SK-N-SH (cell line): ENCODE data around the gene DNMBP. TPM values are rescaled to one million over a fixed set of nuclear protein-coding genes. Genes with fewer than 3 reads are reported as not detected.
A peak's percentile ranks its signal among the peaks of the same experiment; 100 is the strongest.

Experiments
- CTCF ChIA-PET: fragments of 300-600, 350-600 bp; formaldehyde crosslinking; extraction: SDS; loops from one replicate; lab custom pipeline; 2021; lab: Yijun Ruan, JAX
- POLR2A ChIA-PET: fragments of 350-600 bp; sonication (Branson Sonifier 250); formaldehyde crosslinking; extraction: SDS; loops from one replicate; lab custom pipeline; 2020; ENCODE audit warnings: antibody characterized with exemption, inconsistent platforms; lab: Yijun Ruan, JAX
- DNase-seq: peaks from one replicate; pipeline ENCODE4 v3.0.0; 2012
- H2AFZ ChIP-seq: fragments of 200-600 bp; sonication (generic); 2 replicates; pipeline ENCODE4 v1.8.1; 2016; ENCODE audit warnings: antibody characterized with exemption, mild to moderate bottlenecking, low read depth
- H3F3A ChIP-seq: fragments of 200-600 bp; sonication (generic); replicated peaks from 2 replicates; pipeline ENCODE3; 2016; ENCODE audit warnings: antibody characterized with exemption, mild to moderate bottlenecking; ENCODE audit not compliant: insufficient read depth
- H3K27ac ChIP-seq, 2 experiments: fragments of 200-500 bp in 1 of 2; fragments of 200-600 bp in 1 of 2; sonication (Bioruptor generic) in 1 of 2; sonication (generic), shearing (Covaris generic) in 1 of 2; 2 replicates each; pipeline versions ENCODE4 v1.5.1 to v1.6.1; 2014 to 2016; ENCODE audit warnings: low read depth in 2 of 2, inconsistent platforms in 1 of 2, low read length in 1 of 2, mild to moderate bottlenecking in 1 of 2, mixed read lengths in 1 of 2
- H3K27me3 ChIP-seq: fragments of 200-600 bp; sonication (generic), shearing (Covaris generic); 2 replicates; pipeline ENCODE4 v1.6.1; 2016; ENCODE audit warnings: mixed run types; ENCODE audit not compliant: insufficient read depth
- H3K36me3 ChIP-seq, 2 experiments: fragments of 200-500 bp in 1 of 2; fragments of 200-600 bp in 1 of 2; sonication (Bioruptor generic) in 1 of 2; sonication (generic) in 1 of 2; replicated peaks in 1 of 2; 2 replicates each; pipeline versions ENCODE3 to v1.5.1; 2014 to 2016; ENCODE audit warnings: low read length in 1 of 2, mild to moderate bottlenecking in 1 of 2; ENCODE audit not compliant: insufficient read depth in 2 of 2, control insufficient read depth in 1 of 2
- H3K4me1 ChIP-seq, 2 experiments: fragments of 200-500 bp in 1 of 2; fragments of 200-600 bp in 1 of 2; sonication (Bioruptor generic) in 1 of 2; sonication (generic), shearing (Covaris generic) in 1 of 2; 2 replicates each; pipeline versions ENCODE4 v1.5.1 to v1.6.1; 2014 to 2016; ENCODE audit warnings: low read depth in 1 of 2, low read length in 1 of 2, mixed run types in 1 of 2; ENCODE audit not compliant: insufficient read depth in 2 of 2, control insufficient read depth in 1 of 2
- H3K4me2 ChIP-seq: fragments of 200-600 bp; sonication (generic), shearing (Covaris generic); 2 replicates; pipeline ENCODE4 v1.6.1; 2017; ENCODE audit warnings: mixed run types
- H3K4me3 ChIP-seq, 2 experiments: fragments of 200-500 bp in 1 of 2; fragments of 200-600 bp in 1 of 2; sonication (Bioruptor generic) in 1 of 2; sonication (generic), shearing (Covaris generic) in 1 of 2; 2 replicates each; pipeline versions ENCODE4 v1.5.1 to v1.8.1; 2014 to 2016; ENCODE audit warnings: low read depth in 2 of 2, inconsistent platforms in 1 of 2, low read length in 1 of 2, mild to moderate bottlenecking in 1 of 2, mixed read lengths in 1 of 2, moderate library complexity in 1 of 2
- H3K79me2 ChIP-seq: fragments of 200-600 bp; sonication (generic); 2 replicates; pipeline ENCODE4 v1.8.1; 2017; ENCODE audit warnings: mild to moderate bottlenecking; ENCODE audit not compliant: insufficient read depth
- H3K9ac ChIP-seq: fragments of 200-600 bp; sonication (generic); 2 replicates; pipeline ENCODE4 v1.6.1; 2017; ENCODE audit warnings: mixed run types
- H3K9me2 ChIP-seq: fragments of 200-600 bp; sonication (generic); 2 replicates; pipeline ENCODE4 v1.6.1; 2017; ENCODE audit warnings: mixed run types
- H3K9me3 ChIP-seq: fragments of 200-600 bp; sonication (generic); 2 replicates; pipeline ENCODE4 v1.6.1; 2017; ENCODE audit warnings: mixed run types, mild to moderate bottlenecking, moderate library complexity
- H4K20me1 ChIP-seq: fragments of 200-600 bp; sonication (generic); 2 replicates; pipeline ENCODE4 v1.6.1; 2017; ENCODE audit warnings: mild to moderate bottlenecking, mixed run types; ENCODE audit not compliant: insufficient read depth
- CHD2 ChIP-seq: fragments of 150-350 bp; IDR thresholded peaks from 2 replicates; pipeline ENCODE4 v1.6.1; 2018; ENCODE audit warnings: low read length; ENCODE audit not compliant: partially characterized antibody
- ELF1 ChIP-seq: IDR thresholded peaks from 2 replicates; pipeline ENCODE4 v1.4.0; 2012
- EP300 ChIP-seq, 2 experiments: IDR thresholded peaks; 2 replicates each; pipeline versions ENCODE4 v1.4.0 to v1.6.1; 2012; ENCODE audit warnings: borderline replicate concordance in 1 of 2, low read depth in 1 of 2, low read length in 1 of 2
- EZH2phosphoT487 ChIP-seq: fragments of 200-600 bp; sonication (generic); IDR thresholded peaks from 2 replicates; pipeline ENCODE4 v1.6.1; 2017; ENCODE audit warnings: low read depth, mixed run types, mild to moderate bottlenecking, antibody characterized with exemption, moderate library complexity, borderline replicate concordance
- FOXJ3 ChIP-seq: sonication (generic); formaldehyde crosslinking; IDR thresholded peaks from 2 replicates; pipeline ENCODE4 v1.5.1; 2020; ENCODE audit warnings: mild to moderate bottlenecking, missing genetic modification reagents
- FOXM1 ChIP-seq: IDR thresholded peaks from 2 replicates; pipeline ENCODE4 v1.4.0; 2012; ENCODE audit warnings: low read depth, mild to moderate bottlenecking
- GABPA ChIP-seq: IDR thresholded peaks from 2 replicates; pipeline ENCODE4 v1.4.0; 2012; ENCODE audit warnings: low read depth, mild to moderate bottlenecking
- JUND ChIP-seq: IDR thresholded peaks from 2 replicates; pipeline ENCODE4 v1.4.0; 2012
- MEF2A ChIP-seq: IDR thresholded peaks from 2 replicates; pipeline ENCODE4 v1.4.0; 2012; ENCODE audit warnings: low read depth, borderline replicate concordance
- NFIC ChIP-seq: IDR thresholded peaks from 2 replicates; pipeline ENCODE4 v1.4.0; 2012; ENCODE audit warnings: borderline replicate concordance
- NRF1 ChIP-seq: IDR thresholded peaks from 2 replicates; pipeline ENCODE4 v1.6.1; 2012; ENCODE audit warnings: low read depth, mild to moderate bottlenecking, low read length
- RCOR1 ChIP-seq: fragments of 150-350 bp; IDR thresholded peaks from 2 replicates; pipeline ENCODE4 v1.6.1; 2017; ENCODE audit warnings: antibody characterized with exemption, low read length
- RFX5 ChIP-seq: IDR thresholded peaks from 2 replicates; pipeline ENCODE4 v1.6.1; 2012; ENCODE audit warnings: mild to moderate bottlenecking, improper control_type of control experiment, low read length
- SIN3A ChIP-seq: IDR thresholded peaks from 2 replicates; pipeline ENCODE4 v1.6.1; 2012; ENCODE audit warnings: low read depth, mild to moderate bottlenecking, low read length, moderate library complexity, borderline replicate concordance
- TCF12 ChIP-seq: IDR thresholded peaks from 2 replicates; pipeline ENCODE4 v1.4.0; 2012
- YY1 ChIP-seq: IDR thresholded peaks from 2 replicates; pipeline ENCODE4 v1.4.0; 2012; ENCODE audit warnings: low read depth, mild to moderate bottlenecking
- WGBS: methylation state at CpG from one replicate; pipeline ENCODE4 v1.1.6; 2017; ENCODE audit warnings: low lambda C conversion rate; 5-methylcytosine and 5-hydroxymethylcytosine counted together
- polyA plus RNA-seq, 3 experiments: library from polyadenylated mRNA; depleted of rRNA; stranded (reverse); fragments of >200 nt; gene quantifications; 2 replicates each; pipeline ENCODE4 v1.2.3, GENCODE V29; 2012
- TF ChIP-seq, protein P1 (sequence below): fragments of 150-350 bp; IDR thresholded peaks from 2 replicates; pipeline ENCODE4 v1.6.1; 2016; ENCODE audit warnings: mild to moderate bottlenecking, low read depth, low read length
- TF ChIP-seq, protein P2 (sequence below): IDR thresholded peaks from 2 replicates; pipeline ENCODE4; 2012
- TF ChIP-seq, protein P3 (sequence below): fragments of 150-350 bp; IDR thresholded peaks from 2 replicates; pipeline ENCODE4 v1.6.1; 2017; ENCODE audit warnings: antibody characterized with exemption, low read length, low read depth, borderline replicate concordance
- TF ChIP-seq, protein P4 (sequence below): IDR thresholded peaks from 2 replicates; pipeline ENCODE4 v1.4.0; 2012; ENCODE audit warnings: low read depth

DNMBP gene
- polyA plus RNA-seq, 1 of the 3 experiments (the other 2 are of a cell fraction), result 40.2 TPM

DNA sequence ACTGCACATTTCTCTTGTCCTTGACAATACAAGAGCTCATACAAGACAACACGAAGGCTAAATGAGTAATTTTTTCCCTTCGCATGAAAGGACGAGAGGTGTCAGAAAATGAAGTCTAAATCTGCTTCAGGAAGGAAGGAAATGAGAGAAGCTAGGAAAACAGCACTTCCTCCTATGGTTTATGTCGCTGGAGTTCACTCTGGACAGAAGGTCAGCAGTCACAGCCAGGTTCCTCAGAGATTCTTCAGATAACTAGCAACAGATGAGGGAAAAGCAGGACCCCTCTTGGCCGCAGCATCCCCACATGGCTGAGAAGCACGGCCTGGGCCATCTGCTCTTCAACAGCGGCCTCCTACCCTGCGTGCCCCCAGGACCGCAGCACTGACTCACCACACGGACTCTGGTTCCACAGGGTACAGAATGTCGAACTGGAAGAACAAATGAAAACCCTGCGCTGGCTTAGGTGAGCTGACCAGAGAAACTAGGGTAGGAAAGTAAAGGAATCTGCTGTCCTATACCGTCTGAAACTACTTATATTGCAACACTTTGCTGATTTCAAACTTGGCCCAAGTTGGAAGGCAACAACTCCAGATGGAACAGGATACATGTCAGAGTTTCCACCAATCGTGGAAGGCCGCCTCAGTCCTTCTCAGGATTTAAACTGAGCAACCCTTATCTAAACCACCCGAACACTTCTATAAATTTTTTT is 26.3 kb downstream of the DNMBP start (continued):
- TF ChIP-seq, protein P1, sequence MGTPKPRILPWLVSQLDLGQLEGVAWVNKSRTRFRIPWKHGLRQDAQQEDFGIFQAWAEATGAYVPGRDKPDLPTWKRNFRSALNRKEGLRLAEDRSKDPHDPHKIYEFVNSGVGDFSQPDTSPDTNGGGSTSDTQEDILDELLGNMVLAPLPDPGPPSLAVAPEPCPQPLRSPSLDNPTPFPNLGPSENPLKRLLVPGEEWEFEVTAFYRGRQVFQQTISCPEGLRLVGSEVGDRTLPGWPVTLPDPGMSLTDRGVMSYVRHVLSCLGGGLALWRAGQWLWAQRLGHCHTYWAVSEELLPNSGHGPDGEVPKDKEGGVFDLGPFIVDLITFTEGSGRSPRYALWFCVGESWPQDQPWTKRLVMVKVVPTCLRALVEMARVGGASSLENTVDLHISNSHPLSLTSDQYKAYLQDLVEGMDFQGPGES, result no peak
- no peak for TF ChIP-seq CHD2
- peak; percentile 84 for TF ChIP-seq JUND
- no peak for TF ChIP-seq NRF1
- peak; percentile 67; the same call in 1 of the 2 replicates for TF ChIP-seq FOXM1
- TF ChIP-seq, protein P2, sequence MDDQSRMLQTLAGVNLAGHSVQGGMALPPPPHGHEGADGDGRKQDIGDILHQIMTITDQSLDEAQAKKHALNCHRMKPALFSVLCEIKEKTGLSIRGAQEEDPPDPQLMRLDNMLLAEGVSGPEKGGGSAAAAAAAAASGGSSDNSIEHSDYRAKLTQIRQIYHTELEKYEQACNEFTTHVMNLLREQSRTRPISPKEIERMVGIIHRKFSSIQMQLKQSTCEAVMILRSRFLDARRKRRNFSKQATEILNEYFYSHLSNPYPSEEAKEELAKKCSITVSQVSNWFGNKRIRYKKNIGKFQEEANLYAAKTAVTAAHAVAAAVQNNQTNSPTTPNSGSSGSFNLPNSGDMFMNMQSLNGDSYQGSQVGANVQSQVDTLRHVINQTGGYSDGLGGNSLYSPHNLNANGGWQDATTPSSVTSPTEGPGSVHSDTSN, result peak; percentile 67
- TF ChIP-seq SIN3A, result peak; percentile 23; the same call in 1 of the 2 replicates
- TF ChIP-seq RFX5, result no peak
- TF ChIP-seq EP300 (IDR thresholded peaks at IDR 0.05; ENCODE audit: borderline replicate concordance in 1 of 2, low read depth in 1 of 2, low read length in 1 of 2), result peak in 1 of 2 experiments; percentile 84; a peak in 2 of 4 replicates
- TF ChIP-seq ELF1, result no peak; the same call in 1 of the 2 replicates
- TF ChIP-seq, protein P3, sequence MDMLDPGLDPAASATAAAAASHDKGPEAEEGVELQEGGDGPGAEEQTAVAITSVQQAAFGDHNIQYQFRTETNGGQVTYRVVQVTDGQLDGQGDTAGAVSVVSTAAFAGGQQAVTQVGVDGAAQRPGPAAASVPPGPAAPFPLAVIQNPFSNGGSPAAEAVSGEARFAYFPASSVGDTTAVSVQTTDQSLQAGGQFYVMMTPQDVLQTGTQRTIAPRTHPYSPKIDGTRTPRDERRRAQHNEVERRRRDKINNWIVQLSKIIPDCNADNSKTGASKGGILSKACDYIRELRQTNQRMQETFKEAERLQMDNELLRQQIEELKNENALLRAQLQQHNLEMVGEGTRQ, result no peak
- no peak for TF ChIP-seq EZH2phosphoT487
- no peak for TF ChIP-seq YY1
- TF ChIP-seq, protein P4, sequence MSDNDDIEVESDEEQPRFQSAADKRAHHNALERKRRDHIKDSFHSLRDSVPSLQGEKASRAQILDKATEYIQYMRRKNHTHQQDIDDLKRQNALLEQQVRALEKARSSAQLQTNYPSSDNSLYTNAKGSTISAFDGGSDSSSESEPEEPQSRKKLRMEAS, result peak; percentile 97
- peak; percentile 98 for TF ChIP-seq TCF12
- TF ChIP-seq NFIC, result peak; percentile 78
- no peak; the same call in 1 of the 2 replicates for TF ChIP-seq RCOR1
- TF ChIP-seq FOXJ3 (CRISPR knock-in tag), result no peak
- TF ChIP-seq, all 33 proteins: peak for 15

DNA sequence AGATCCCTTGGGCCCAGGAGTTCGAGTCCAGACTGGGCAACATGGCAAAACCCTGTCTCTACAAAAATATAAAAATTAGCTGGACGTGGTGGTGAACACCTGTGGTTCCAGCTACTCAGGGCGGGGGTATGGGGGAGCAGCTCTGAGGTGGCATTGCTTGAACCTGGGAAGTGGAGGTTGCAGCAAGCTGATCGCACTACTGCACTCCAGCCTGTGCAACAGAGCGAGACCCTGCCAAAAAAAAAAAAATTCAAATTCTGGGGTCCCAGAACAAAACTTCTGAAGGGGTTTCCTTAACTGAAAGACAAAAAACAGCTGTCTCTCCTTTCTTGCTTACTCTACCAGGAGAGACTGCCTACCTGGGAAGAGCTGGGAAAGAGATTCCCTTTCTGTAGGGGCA is 27.0 kb downstream of the DNMBP start:
- peaks cover 100% of the 10 kb centered on the region for H3K79me2 ChIP-seq
- CTCF ChIA-PET, result interaction anchor here (0.7 to 3.7 kb wide), 3 partner anchors 27 to 137 kb away, joined by 3 to 20 read pairs (median 5); partner anchors contain the start of gene DNMBP
- H4K20me1 ChIP-seq, result peaks cover 5% of the 10 kb centered on the region; the same call in 1 of the 2 replicates
- POLR2A ChIA-PET, result no interaction called here
- peaks cover 0 to 33% of the 10 kb centered on the region in 2 experiments for H3K36me3 ChIP-seq
- H2AFZ ChIP-seq, result no peak overlapping the region
- peaks cover 9 to 65% of the 10 kb centered on the region in 2 experiments; a peak in 3 of 4 replicates for H3K4me1 ChIP-seq
- no peak for DNase-seq
- no peaks in the 10 kb centered on the region for H3K9me2 ChIP-seq
- H3K27me3 ChIP-seq, result no peaks in the 10 kb centered on the region
- H3K9ac ChIP-seq, result peak overlapping the region; percentile 54; the same call in 1 of the 2 replicates
- no peaks in the 10 kb centered on the region for H3K9me3 ChIP-seq
- WGBS, result 94% methylated on average over 5 of the region's 5 CpGs
- no peak overlapping the region for H3K4me3 ChIP-seq
- H3K27ac ChIP-seq, result peak overlapping the region; percentile 79 to 94
- peak overlapping the region; percentile 61; the same call in 1 of the 2 replicates for H3K4me2 ChIP-seq
- TF ChIP-seq EP300 (IDR thresholded peaks at IDR 0.05; ENCODE audit: borderline replicate concordance in 1 of 2, low read depth in 1 of 2, low read length in 1 of 2) (no peak), FOXJ3 (CRISPR knock-in tag) (no peak), GABPA (no peak), TCF12 (no peak), MEF2A (no peak), SIN3A (no peak), ELF1 (no peak), YY1 (no peak)
- TF ChIP-seq, protein P3, result no peak
- TF ChIP-seq, protein P1, result no peak
- TF ChIP-seq, all 33 proteins: peak for 0
- H3F3A ChIP-seq, result peaks cover 65% of the 10 kb centered on the region
